Karpas-422 (cell line): ENCODE data around the gene KRT83. TPM values are rescaled to one million over a fixed set of nuclear protein-coding genes. Genes with fewer than 3 reads are reported as not detected.

Source experiments
- DNase-seq: peaks from one replicate; pipeline ENCODE4 v3.0.0-alpha.2; 2015
- H2AFZ ChIP-seq: fragments of 200-600 bp; sonication (generic); 2 replicates; pipeline ENCODE4 v1.6.1; 2014; ENCODE audit warnings: antibody characterized with exemption, low read length, mixed read lengths
- H3K27ac ChIP-seq: fragments of 200-600 bp; sonication (generic); 2 replicates; pipeline ENCODE4 v1.5.1; 2014; ENCODE audit warnings: mild to moderate bottlenecking, low read length, moderate library complexity
- H3K27me3 ChIP-seq: fragments of 200-600 bp; sonication (generic); 2 replicates; pipeline ENCODE4 v1.6.1; 2014; ENCODE audit warnings: low read length, mixed read lengths
- H3K36me3 ChIP-seq: fragments of 200-600 bp; sonication (generic); 2 replicates; pipeline ENCODE4 v1.6.1; 2014; ENCODE audit warnings: low read length, mixed read lengths; ENCODE audit not compliant: insufficient read depth
- H3K4me1 ChIP-seq: fragments of 200-600 bp; sonication (generic); 2 replicates; pipeline ENCODE4 v1.6.1; 2014; ENCODE audit warnings: mild to moderate bottlenecking, low read length, mixed read lengths
- H3K4me2 ChIP-seq: fragments of 200-600 bp; sonication (generic); 2 replicates; pipeline ENCODE4 v1.6.1; 2014; ENCODE audit warnings: low read length, low read depth, mild to moderate bottlenecking; ENCODE audit not compliant: poor library complexity, severe bottlenecking
- H3K4me3 ChIP-seq: fragments of 200-600 bp; sonication (generic); 2 replicates; pipeline ENCODE4 v1.5.1; 2014; ENCODE audit warnings: mild to moderate bottlenecking, antibody characterized with exemption, low read length, mixed read lengths
- H3K79me2 ChIP-seq: fragments of 200-600 bp; sonication (generic); 2 replicates; pipeline ENCODE4 v1.6.1; 2014; ENCODE audit warnings: mild to moderate bottlenecking, low read length, mixed read lengths
- H3K9ac ChIP-seq: fragments of 200-600 bp; sonication (generic); 2 replicates; pipeline ENCODE4 v1.6.0; 2014; ENCODE audit warnings: low read length
- H3K9me2 ChIP-seq: fragments of 200-600 bp; sonication (generic), shearing (Covaris generic); replicated peaks from 2 replicates; pipeline ENCODE4 v1.6.0; 2014; ENCODE audit warnings: mild to moderate bottlenecking, low read length, moderate library complexity; ENCODE audit not compliant: insufficient read depth
- H3K9me3 ChIP-seq: fragments of 300-700, 200-600 bp; sonication (generic); 2 replicates; pipeline ENCODE4 v1.6.1; 2014; ENCODE audit warnings: low read length, mixed read lengths
- H4K20me1 ChIP-seq: fragments of 200-600 bp; sonication (generic); 2 replicates; pipeline ENCODE4 v1.6.1; 2014; ENCODE audit warnings: mild to moderate bottlenecking, antibody characterized with exemption, low read length, low read depth; ENCODE audit not compliant: insufficient read depth
- total RNA-seq: library from RNA; depleted of rRNA; stranded (reverse); fragments of >200 nt; shearing (Covaris generic); gene quantifications from 2 replicates; pipeline ENCODE4 v1.2.3, GENCODE V29; 2014; ENCODE audit warnings: low replicate concordance

KRT83 gene
- total RNA-seq, 1 experiment from 2014 or later, result not detected

- H3K36me3 ChIP-seq, result no peaks in the 10 kb centered on the region
- no peak for DNase-seq
- no peaks in the 10 kb centered on the region for H3K4me1 ChIP-seq
- no peaks in the 10 kb centered on the region for H3K9me2 ChIP-seq
- no peaks in the 10 kb centered on the region for H4K20me1 ChIP-seq
- H3K79me2 ChIP-seq, result no peaks in the 10 kb centered on the region
- H2AFZ ChIP-seq, result no peak overlapping the region
- H3K9me3 ChIP-seq, result no peaks in the 10 kb centered on the region
- H3K9ac ChIP-seq, result no peak overlapping the region
- no peak overlapping the region for H3K4me3 ChIP-seq
- no peak overlapping the region for H3K4me2 ChIP-seq
- H3K27ac ChIP-seq, result no peak overlapping the region
- 0 out of 2 replicates have a peak, but pooled peaks cover 3% of the 10 kb centered on the region for H3K27me3 ChIP-seq
Observed at GRCh38 chr12:52342781-52343490, 21.7 kb upstream of the KRT83 start.

DNA sequence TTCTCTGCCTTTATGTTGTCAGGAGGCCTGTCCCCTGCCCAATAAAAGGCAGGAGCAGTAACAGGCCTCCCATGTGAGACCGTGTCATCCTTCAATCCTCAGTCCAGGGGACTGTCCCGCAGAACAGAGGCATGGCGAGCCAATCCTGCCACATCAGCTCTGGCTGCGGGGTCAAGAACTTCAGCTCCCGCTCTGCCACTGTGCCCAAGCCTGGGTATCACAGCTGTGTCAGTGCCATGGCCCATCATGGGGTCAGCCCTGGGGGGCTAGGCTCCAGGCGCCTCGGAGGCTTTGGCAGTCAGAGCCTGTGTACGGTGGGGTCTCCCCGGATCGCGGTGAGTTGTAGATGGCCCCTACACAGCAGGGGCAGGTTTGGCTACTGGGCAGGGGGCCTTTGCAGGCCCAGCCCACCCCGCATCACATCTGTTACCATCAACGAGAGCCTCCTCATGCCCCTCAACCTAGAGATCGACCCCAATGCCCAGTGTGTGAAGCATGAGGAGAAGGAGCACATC is 19.9 kb upstream of the KRT83 start:
- Histone ChIP-seq H3K9ac (no peak overlapping the region), H4K20me1 (no peaks in the 10 kb centered on the region), H3K9me2 (no peaks in the 10 kb centered on the region), H3K27me3 (0 out of 2 replicates have a peak, but pooled peaks cover 3% of the 10 kb centered on the region), H2AFZ (no peak overlapping the region), H3K79me2 (no peaks in the 10 kb centered on the region), H3K9me3 (no peaks in the 10 kb centered on the region), H3K27ac (no peak overlapping the region), H3K36me3 (no peaks in the 10 kb centered on the region), H3K4me1 (no peaks in the 10 kb centered on the region), H3K4me2 (no peak overlapping the region), H3K4me3 (no peak overlapping the region)
- no peak for DNase-seq

DNA sequence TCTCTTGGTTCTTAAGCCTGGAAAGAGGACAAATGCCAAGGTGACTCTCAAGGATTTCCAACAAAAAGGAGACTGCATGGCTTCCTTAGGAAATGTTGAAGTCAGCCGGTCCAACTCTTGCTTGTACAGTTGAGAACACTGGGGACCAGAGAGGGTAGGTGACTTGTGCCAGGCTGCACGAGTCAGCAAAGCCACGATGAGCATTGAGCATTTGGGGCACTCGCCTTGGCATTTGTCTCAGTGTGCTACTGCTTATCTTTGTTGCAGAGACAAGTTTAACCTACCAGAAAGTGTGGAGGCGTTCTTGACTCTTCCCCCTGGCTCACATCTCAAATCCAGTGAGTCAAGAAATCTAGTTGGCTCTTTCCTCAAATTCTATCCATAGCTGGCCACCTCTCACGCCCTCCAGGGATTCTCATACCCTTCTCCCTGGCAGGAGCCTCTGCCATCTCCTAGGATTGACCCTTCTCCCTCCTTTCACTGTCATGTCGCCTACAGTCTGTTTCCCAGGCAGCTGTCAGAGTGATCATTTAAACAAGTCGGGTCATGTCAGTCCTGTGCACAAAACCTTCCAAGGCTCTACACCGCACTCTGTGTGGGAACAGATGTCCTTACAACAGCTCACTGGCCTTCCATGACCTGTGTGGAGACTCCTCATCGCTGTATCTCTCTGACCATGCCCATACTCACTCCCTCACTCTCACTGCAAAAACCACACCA is 17.2 kb upstream of the KRT83 start:
- H3K27me3 ChIP-seq, result 0 out of 2 replicates have a peak, but pooled peaks cover under 1% of the 10 kb centered on the region
- no peaks in the 10 kb centered on the region for H3K4me1 ChIP-seq
- H3K4me3 ChIP-seq, result no peak overlapping the region
- H3K27ac ChIP-seq, result no peak overlapping the region
- H2AFZ ChIP-seq, result no peak overlapping the region
- no peaks in the 10 kb centered on the region for H3K79me2 ChIP-seq
- no peak overlapping the region for H3K4me2 ChIP-seq
- H3K9me2 ChIP-seq, result no peaks in the 10 kb centered on the region
- no peaks in the 10 kb centered on the region for H3K36me3 ChIP-seq
- H3K9me3 ChIP-seq, result no peaks in the 10 kb centered on the region
- no peak overlapping the region for H3K9ac ChIP-seq
- H4K20me1 ChIP-seq, result no peaks in the 10 kb centered on the region
- no peak for DNase-seq

DNA sequence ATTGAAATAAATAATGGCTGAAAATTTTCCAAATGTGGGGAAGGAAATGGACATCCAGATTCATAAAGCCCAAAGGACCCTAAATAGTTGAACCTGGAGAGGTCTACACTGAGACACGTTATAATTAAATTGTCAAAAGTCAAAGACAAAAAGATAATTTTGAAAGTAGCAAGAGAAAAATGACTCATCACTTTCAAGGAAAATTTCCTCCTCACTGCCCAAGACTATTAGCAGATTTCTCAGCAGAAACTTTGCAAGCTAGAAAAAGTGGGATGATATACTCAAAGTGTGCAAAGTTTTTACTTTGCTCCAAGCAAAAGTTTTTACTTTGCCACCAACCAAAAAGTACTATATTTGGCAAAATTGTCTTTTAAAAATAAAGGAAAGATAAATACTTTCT is 15.9 kb upstream of the KRT83 start:
- H3K36me3 ChIP-seq, result no peaks in the 10 kb centered on the region
- H3K27ac ChIP-seq, result no peak overlapping the region
- DNase-seq, result no peak
- H2AFZ ChIP-seq, result no peak overlapping the region
- H3K9ac ChIP-seq, result no peak overlapping the region
- no peaks in the 10 kb centered on the region for H4K20me1 ChIP-seq
- no peaks in the 10 kb centered on the region for H3K27me3 ChIP-seq
- H3K9me3 ChIP-seq, result no peaks in the 10 kb centered on the region
- H3K9me2 ChIP-seq, result no peaks in the 10 kb centered on the region
- H3K4me3 ChIP-seq, result no peak overlapping the region
- no peaks in the 10 kb centered on the region for H3K4me1 ChIP-seq
- H3K79me2 ChIP-seq, result no peaks in the 10 kb centered on the region
- no peak overlapping the region for H3K4me2 ChIP-seq

- Histone ChIP-seq H3K27ac (no peak overlapping the region), H3K4me1 (no peaks in the 10 kb centered on the region), H2AFZ (no peak overlapping the region), H3K9me2 (no peaks in the 10 kb centered on the region), H3K36me3 (no peaks in the 10 kb centered on the region), H3K79me2 (no peaks in the 10 kb centered on the region), H3K9ac (no peak overlapping the region), H4K20me1 (no peaks in the 10 kb centered on the region), H3K4me2 (no peak overlapping the region), H3K9me3 (no peaks in the 10 kb centered on the region), H3K4me3 (no peak overlapping the region), H3K27me3 (no peaks in the 10 kb centered on the region)
- DNase-seq, result no peak
Observed at GRCh38 chr12:52336641-52337040, 15.4 kb upstream of the KRT83 start.

DNA sequence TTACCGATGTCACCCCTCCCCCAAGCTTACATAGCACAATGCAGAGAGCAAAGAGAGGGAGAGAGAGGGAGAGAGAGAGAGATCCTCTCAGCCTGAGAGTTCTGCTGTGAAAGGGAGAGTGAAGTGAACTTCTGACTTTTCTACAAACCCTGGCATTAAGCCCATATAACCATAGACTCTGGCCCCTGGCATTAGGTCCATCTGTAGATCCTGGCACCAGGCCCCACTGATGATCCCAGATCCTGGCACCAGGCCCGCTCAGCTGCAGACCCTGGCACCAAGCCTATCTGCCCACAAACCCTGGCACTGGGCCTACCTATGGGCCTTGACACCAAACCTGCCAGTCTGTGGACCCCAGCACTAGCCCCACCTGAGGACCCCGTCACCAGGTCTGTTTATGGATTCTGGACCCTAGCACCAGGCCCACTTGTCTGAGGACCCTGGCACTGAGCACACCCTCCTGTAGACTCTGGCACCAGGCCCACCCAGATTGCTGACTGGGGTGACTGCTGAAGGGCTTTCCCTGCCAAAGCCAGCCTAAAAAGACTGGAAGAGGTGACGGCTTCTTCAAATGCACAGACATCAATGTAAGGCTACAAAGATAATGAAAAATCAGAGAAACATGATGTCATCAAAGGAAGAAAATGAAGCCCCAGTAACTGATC is 14.5 kb upstream of the KRT83 start:
- Histone ChIP-seq H3K27ac (no peak overlapping the region), H3K79me2 (no peaks in the 10 kb centered on the region), H3K9me3 (no peaks in the 10 kb centered on the region), H3K4me2 (no peak overlapping the region), H4K20me1 (no peaks in the 10 kb centered on the region), H2AFZ (no peak overlapping the region), H3K36me3 (no peaks in the 10 kb centered on the region), H3K4me1 (peaks cover 6% of the 10 kb centered on the region; the same call in 1 of the 2 replicates), H3K27me3 (no peaks in the 10 kb centered on the region), H3K9ac (no peak overlapping the region), H3K4me3 (no peak overlapping the region), H3K9me2 (no peaks in the 10 kb centered on the region)
- DNase-seq, result no peak

DNA sequence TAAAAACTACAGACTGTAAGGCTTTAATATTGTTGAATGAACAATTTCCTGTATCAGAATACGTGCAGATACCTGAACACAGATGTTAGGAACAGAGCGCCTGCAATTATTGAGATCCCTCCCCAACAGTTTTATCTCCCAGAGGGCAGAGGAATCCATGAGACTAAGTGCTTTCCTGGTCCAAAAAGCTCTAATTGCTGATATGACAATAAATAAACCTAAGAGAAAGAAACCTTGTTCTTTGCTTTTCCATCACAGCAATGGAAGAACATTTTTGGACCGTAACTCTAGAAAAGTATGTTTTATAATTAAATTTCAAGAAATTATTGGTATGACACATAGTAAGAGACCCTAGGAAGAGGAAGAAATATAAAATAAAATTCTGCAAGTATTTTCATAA is 13.0 kb upstream of the KRT83 start:
- H4K20me1 ChIP-seq, result no peaks in the 10 kb centered on the region
- H3K27me3 ChIP-seq, result no peaks in the 10 kb centered on the region
- no peak overlapping the region for H3K27ac ChIP-seq
- H2AFZ ChIP-seq, result no peak overlapping the region
- no peak for DNase-seq
- H3K4me1 ChIP-seq, result peaks cover 19% of the 10 kb centered on the region
- no peaks in the 10 kb centered on the region for H3K9me2 ChIP-seq
- H3K79me2 ChIP-seq, result no peaks in the 10 kb centered on the region
- H3K36me3 ChIP-seq, result no peaks in the 10 kb centered on the region
- H3K9me3 ChIP-seq, result no peaks in the 10 kb centered on the region
- H3K4me2 ChIP-seq, result no peak overlapping the region
- H3K4me3 ChIP-seq, result no peak overlapping the region
- no peak overlapping the region for H3K9ac ChIP-seq

DNA sequence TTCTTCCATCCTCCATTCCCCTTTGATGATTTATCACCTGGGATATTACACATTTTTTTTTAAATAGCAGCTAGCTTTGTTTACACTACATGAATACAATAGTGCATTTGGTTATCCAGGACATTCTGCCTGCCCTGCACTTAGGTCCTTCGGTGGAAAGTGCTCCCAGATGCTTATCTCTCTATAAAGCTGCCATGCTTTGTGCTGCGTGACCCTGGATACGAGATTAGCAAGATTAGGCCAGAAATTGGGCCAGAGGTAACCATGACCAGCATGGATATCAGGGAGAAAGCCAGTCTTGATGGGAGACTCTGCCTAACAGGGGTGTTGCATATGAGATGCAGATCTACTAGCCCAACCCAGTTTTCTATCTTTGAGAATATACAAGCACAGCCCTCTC is 12.1 kb upstream of the KRT83 start:
- H3K36me3 ChIP-seq, result no peaks in the 10 kb centered on the region
- H3K4me1 ChIP-seq, result peaks cover 27% of the 10 kb centered on the region
- DNase-seq, result no peak
- H3K4me3 ChIP-seq, result no peak overlapping the region
- H3K9me3 ChIP-seq, result no peaks in the 10 kb centered on the region
- H3K27me3 ChIP-seq, result no peaks in the 10 kb centered on the region
- H3K27ac ChIP-seq, result no peak overlapping the region
- no peaks in the 10 kb centered on the region for H3K9me2 ChIP-seq
- no peaks in the 10 kb centered on the region for H4K20me1 ChIP-seq
- H2AFZ ChIP-seq, result no peak overlapping the region
- no peak overlapping the region for H3K4me2 ChIP-seq
- H3K9ac ChIP-seq, result no peak overlapping the region
- no peaks in the 10 kb centered on the region for H3K79me2 ChIP-seq
